Osteocyte (in vitro differentiated cells): ENCODE data around the gene COL19A1. TPM values are rescaled to one million over a fixed set of nuclear protein-coding genes. Genes with fewer than 3 reads are reported as not detected.

Experiments
- DNase-seq: peaks from one replicate; pipeline ENCODE4 v3.0.0; 2021; ENCODE audit warnings: mixed read lengths; ENCODE audit not compliant: unreplicated experiment; ENCODE audit errors: extremely low spot score
- H3K27ac Mint-ChIP-seq: one replicate; pipeline ENCODE4 v1.8.0; 2021; ENCODE audit warnings: mild to moderate bottlenecking, mixed read lengths; ENCODE audit not compliant: unreplicated experiment
- H3K27me3 Mint-ChIP-seq: one replicate; pipeline ENCODE4 v1.8.0; 2021; ENCODE audit warnings: mixed read lengths; ENCODE audit not compliant: unreplicated experiment
- H3K36me3 Mint-ChIP-seq: one replicate; pipeline ENCODE4 v1.8.0; 2021; ENCODE audit warnings: mixed read lengths; ENCODE audit not compliant: unreplicated experiment
- H3K4me1 Mint-ChIP-seq: one replicate; pipeline ENCODE4 v1.8.0; 2021; ENCODE audit warnings: mixed read lengths; ENCODE audit not compliant: unreplicated experiment
- H3K4me3 Mint-ChIP-seq: one replicate; pipeline ENCODE4 v1.8.0; 2021; ENCODE audit warnings: mild to moderate bottlenecking, moderate library complexity, mixed read lengths; ENCODE audit not compliant: unreplicated experiment
- H3K9me3 Mint-ChIP-seq: one replicate; pipeline ENCODE4 v1.8.0; 2021; ENCODE audit warnings: mixed read lengths; ENCODE audit not compliant: unreplicated experiment
- total RNA-seq: library from RNA; stranded (reverse); gene quantifications from 2 replicates; pipeline ENCODE4 v1.2.1, GENCODE V29; 2021
- TF ChIP-seq, protein P1 (sequence below): fragments of 200-600 bp; sonication (generic); IDR thresholded peaks from 2 replicates; pipeline ENCODE4 v1.5.0; 2021; ENCODE audit warnings: antibody characterized with exemption, mild to moderate bottlenecking, moderate library complexity

Gene COL19A1
- total RNA-seq, 1 donor from 2014 or later: not detected

DNA sequence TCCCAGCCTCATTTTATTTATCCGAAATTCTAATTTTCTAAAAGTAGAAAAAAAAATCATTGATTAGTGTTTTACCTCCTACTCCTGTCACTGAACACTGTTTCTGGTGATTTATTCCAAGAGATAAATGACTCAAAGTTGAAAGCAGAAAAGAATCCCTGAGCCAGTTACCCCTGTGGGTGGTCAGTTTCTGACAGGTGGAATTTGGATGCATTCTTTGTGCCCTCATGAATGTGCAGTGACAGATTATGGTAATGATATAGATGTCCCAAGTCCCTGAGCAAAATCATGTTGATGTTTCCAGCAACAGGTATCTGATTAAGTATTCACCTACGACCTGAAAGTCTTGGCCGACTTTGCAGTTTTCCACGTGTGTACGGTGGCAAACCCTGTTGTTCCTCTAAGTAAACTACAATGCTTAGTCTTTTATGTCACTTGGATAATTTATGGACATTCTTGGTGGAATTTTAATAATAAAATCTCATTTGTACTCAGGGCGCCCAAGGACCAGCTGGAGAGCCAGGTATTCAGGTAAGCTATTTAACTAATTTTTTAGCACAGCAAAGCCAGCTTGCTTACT lies 282.9 kb downstream of the COL19A1 start:
- TF ChIP-seq, protein P1, sequence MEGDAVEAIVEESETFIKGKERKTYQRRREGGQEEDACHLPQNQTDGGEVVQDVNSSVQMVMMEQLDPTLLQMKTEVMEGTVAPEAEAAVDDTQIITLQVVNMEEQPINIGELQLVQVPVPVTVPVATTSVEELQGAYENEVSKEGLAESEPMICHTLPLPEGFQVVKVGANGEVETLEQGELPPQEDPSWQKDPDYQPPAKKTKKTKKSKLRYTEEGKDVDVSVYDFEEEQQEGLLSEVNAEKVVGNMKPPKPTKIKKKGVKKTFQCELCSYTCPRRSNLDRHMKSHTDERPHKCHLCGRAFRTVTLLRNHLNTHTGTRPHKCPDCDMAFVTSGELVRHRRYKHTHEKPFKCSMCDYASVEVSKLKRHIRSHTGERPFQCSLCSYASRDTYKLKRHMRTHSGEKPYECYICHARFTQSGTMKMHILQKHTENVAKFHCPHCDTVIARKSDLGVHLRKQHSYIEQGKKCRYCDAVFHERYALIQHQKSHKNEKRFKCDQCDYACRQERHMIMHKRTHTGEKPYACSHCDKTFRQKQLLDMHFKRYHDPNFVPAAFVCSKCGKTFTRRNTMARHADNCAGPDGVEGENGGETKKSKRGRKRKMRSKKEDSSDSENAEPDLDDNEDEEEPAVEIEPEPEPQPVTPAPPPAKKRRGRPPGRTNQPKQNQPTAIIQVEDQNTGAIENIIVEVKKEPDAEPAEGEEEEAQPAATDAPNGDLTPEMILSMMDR: no peak
- no peak for DNase-seq
- Mint-ChIP-seq H3K9me3 (no peaks in the 10 kb centered on the region), H3K36me3 (no peaks in the 10 kb centered on the region), H3K27me3 (peaks cover 3% of the 10 kb centered on the region), H3K4me1 (no peaks in the 10 kb centered on the region), H3K4me3 (no peak overlapping the region), H3K27ac (no peak overlapping the region)

DNA sequence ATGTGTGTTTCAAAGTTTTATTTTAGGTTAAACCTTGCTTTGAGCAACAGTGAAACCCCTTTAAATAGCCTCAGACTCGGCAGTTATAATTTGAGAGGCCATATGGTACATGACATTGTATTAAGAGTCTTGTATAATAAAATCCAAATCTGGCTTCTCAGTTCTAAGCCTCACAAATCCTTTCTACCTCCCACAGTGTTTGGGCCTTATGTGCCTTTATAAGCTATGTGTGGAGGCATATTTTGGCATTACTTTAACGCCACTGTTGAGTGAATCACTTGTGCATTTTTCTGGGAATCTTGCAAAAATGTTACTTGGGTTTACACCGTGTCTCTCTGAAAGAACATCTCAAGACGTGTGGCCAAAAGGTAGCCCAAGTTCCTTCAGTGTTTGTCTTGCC lies 284.2 kb downstream of the COL19A1 start:
- H3K9me3 Mint-ChIP-seq: no peaks in the 10 kb centered on the region
- H3K4me1 Mint-ChIP-seq: no peaks in the 10 kb centered on the region
- DNase-seq: no peak
- peaks cover 3% of the 10 kb centered on the region for H3K27me3 Mint-ChIP-seq
- no peak overlapping the region for H3K4me3 Mint-ChIP-seq
- no peaks in the 10 kb centered on the region for H3K36me3 Mint-ChIP-seq
- no peak overlapping the region for H3K27ac Mint-ChIP-seq
- TF ChIP-seq, protein P1: no peak

DNA sequence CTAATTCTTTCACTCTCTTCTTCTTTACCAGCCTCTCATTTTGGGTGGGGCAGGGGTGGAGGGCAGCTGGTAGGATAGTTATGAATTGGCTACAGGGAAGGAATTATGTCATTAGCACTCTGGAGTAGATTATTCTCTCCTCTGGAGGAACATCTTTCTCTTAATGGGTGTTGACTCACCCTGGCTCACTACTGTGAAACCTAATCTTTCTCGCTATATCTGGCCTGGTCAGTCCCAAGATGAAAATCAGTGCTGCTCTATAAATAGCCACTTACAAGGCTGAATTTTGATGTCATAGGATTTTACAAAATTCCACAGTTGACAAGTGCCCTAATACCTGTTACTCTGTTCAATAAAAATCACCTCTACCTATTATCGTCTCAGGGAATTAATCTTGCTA lies 285.3 kb downstream of the COL19A1 start:
- Mint-ChIP-seq H3K4me1 (no peaks in the 10 kb centered on the region), H3K36me3 (no peaks in the 10 kb centered on the region), H3K27ac (no peak overlapping the region), H3K4me3 (no peak overlapping the region), H3K9me3 (no peaks in the 10 kb centered on the region), H3K27me3 (peaks cover 2% of the 10 kb centered on the region)
- TF ChIP-seq, protein P1: no peak
- no peak for DNase-seq

DNA sequence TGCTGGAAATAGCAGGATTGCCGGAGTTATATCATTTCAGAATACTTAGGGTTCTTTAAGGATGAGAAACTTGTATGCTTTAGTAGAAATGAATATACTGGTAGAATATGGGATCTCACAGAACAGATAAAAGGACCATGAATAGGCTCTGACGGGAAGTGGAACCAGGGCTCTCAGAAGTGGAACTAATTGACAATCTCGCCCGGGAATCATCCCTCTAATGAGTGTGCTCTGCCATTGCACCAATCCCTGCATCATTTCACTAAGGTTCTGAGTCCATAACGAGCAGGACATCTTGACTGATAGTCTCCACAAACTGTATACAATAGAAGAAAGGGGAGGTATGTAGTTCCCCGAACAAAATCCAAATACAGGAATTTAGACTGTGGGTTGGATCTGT lies 286.4 kb downstream of the COL19A1 start:
- H3K27me3 Mint-ChIP-seq: peaks cover 5% of the 10 kb centered on the region
- H3K4me1 Mint-ChIP-seq: no peaks in the 10 kb centered on the region
- TF ChIP-seq, protein P1: no peak

DNA sequence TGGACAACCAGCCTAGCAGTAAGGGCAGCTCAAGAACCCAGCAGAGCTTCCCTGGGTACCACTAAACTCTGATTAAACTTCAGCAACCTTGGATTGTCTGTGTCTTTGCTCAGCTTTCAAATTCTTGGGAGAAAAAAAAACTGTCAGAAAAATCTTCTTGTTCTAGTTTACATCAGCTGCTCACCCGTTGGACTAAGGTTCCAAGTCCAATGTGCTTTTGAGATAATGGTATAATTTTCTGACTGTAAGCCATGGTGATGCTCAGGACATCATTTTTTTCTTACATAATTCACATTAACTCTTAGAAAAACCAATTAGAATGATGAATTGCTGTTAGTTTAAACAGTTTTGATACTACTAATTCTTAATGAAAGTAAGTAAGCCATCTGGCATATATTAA lies 290.7 kb downstream of the COL19A1 start:
- TF ChIP-seq, protein P1: no peak
- Mint-ChIP-seq H3K36me3 (no peaks in the 10 kb centered on the region), H3K4me1 (no peaks in the 10 kb centered on the region), H3K4me3 (no peak overlapping the region), H3K27me3 (peaks cover 11% of the 10 kb centered on the region), H3K9me3 (no peaks in the 10 kb centered on the region), H3K27ac (no peak overlapping the region)
- no peak for DNase-seq

More for the DNA sequence above, 286.4 kb downstream of the COL19A1 start:
- Mint-ChIP-seq H3K4me3 (no peak overlapping the region), H3K9me3 (no peaks in the 10 kb centered on the region), H3K36me3 (no peaks in the 10 kb centered on the region), H3K27ac (no peak overlapping the region)
- no peak for DNase-seq
